OCI-LY1 (cell line): ENCODE data around the gene ASPHD1.

ENCODE experiments used
- H2AFZ ChIP-seq: fragments of 200-600 bp; sonication (generic), shearing (Covaris generic); 2 replicates; pipeline ENCODE4 v1.6.0; 2014; ENCODE audit warnings: antibody characterized with exemption, mild to moderate bottlenecking, low read length
- H3F3A ChIP-seq: fragments of 200-600 bp; sonication (generic), shearing (Covaris generic); 2 replicates; pipeline ENCODE4 v1.6.0; 2014; ENCODE audit warnings: mild to moderate bottlenecking, antibody characterized with exemption, low read length, moderate library complexity; ENCODE audit not compliant: insufficient read depth
- H3K27ac ChIP-seq: fragments of 200-600 bp; sonication (generic); 2 replicates; pipeline ENCODE4 v1.5.1; 2014; ENCODE audit warnings: low read length, mixed run types, mild to moderate bottlenecking, low read depth; ENCODE audit not compliant: poor library complexity, severe bottlenecking
- H3K27me3 ChIP-seq: fragments of 200-600 bp; sonication (generic); 2 replicates; pipeline ENCODE4 v1.6.0; 2014; ENCODE audit warnings: antibody characterized with exemption, mild to moderate bottlenecking, low read length, moderate library complexity; ENCODE audit not compliant: insufficient read depth
- H3K36me3 ChIP-seq: fragments of 200-600 bp; sonication (generic); 2 replicates; pipeline ENCODE4 v1.6.1; 2014; ENCODE audit warnings: mild to moderate bottlenecking, antibody characterized with exemption, low read length, moderate library complexity, mixed read lengths; ENCODE audit not compliant: insufficient read depth
- H3K4me1 ChIP-seq: fragments of 200-600 bp; sonication (generic); 2 replicates; pipeline ENCODE4 v1.5.1; 2014; ENCODE audit warnings: mild to moderate bottlenecking, low read length, moderate library complexity; ENCODE audit not compliant: insufficient read depth, severe bottlenecking
- H3K4me2 ChIP-seq: fragments of 200-600 bp; sonication (generic), shearing (Covaris generic); 2 replicates; pipeline ENCODE4 v1.6.1; 2014; ENCODE audit warnings: low read length
- H3K4me3 ChIP-seq: fragments of 200-600 bp; sonication (generic); 2 replicates; pipeline ENCODE4 v1.5.1; 2014; ENCODE audit warnings: low read length, low read depth, mild to moderate bottlenecking, mixed read lengths; ENCODE audit not compliant: poor library complexity, severe bottlenecking
- H3K79me2 ChIP-seq: fragments of 200-600 bp; shearing (Covaris generic); 2 replicates; pipeline ENCODE4 v1.6.1; 2016; ENCODE audit warnings: mixed run types, low read length, mixed read lengths; ENCODE audit not compliant: insufficient read depth
- H3K9ac ChIP-seq: fragments of 200-600 bp; sonication (generic), shearing (Covaris generic); 2 replicates; pipeline ENCODE4 v1.6.1; 2014; ENCODE audit warnings: mild to moderate bottlenecking, low read length, mixed read lengths
- H3K9me2 ChIP-seq: fragments of 200-600 bp; sonication (generic), shearing (Covaris generic); 2 replicates; pipeline ENCODE4 v1.6.1; 2014; ENCODE audit warnings: low read depth, mild to moderate bottlenecking, low read length, mixed read lengths
- H3K9me3 ChIP-seq: fragments of 200-600 bp; shearing (Covaris generic); 2 replicates; pipeline ENCODE4 v1.6.1; 2014; ENCODE audit warnings: low read length, mixed read lengths
- H4K20me1 ChIP-seq: fragments of 200-600 bp; sonication (generic), shearing (Covaris generic); 2 replicates; pipeline ENCODE4 v1.6.0; 2016; ENCODE audit warnings: mild to moderate bottlenecking, low read length; ENCODE audit not compliant: insufficient read depth
- EZH2 ChIP-seq: fragments of 200-600 bp; sonication (generic), shearing (Covaris generic); IDR thresholded peaks from 2 replicates; pipeline ENCODE4 v1.8.0; 2017; ENCODE audit warnings: borderline replicate concordance, mixed run types, mild to moderate bottlenecking, antibody characterized with exemption, low read length, moderate library complexity, mixed read lengths
- TF ChIP-seq, protein P1 (sequence below): fragments of 200-600 bp; sonication (generic), shearing (Covaris generic); IDR thresholded peaks from 2 replicates; pipeline ENCODE4 v1.5.1; 2017; ENCODE audit warnings: mild to moderate bottlenecking, antibody characterized with exemption, low read length, moderate library complexity, mixed read lengths

ASPHD1 gene

DNA sequence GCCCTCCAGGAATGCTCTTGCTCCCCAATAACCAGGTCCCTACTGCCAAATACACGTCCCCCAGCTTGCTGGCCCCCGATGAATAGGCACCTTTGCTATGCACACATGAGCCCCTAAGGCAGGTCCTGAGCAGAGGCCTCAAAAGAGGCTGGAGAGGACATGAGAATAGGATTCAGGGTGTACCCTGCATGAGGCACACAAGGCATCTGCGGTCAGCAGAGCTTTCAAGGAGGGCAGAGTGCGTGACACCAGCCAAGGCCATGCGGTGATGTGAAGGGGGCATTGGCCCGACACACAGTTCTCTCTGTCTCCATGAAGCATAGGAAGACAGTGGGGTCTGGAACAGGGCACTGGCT lies 7.9 kb upstream of the ASPHD1 start:
- TF ChIP-seq, protein P1, sequence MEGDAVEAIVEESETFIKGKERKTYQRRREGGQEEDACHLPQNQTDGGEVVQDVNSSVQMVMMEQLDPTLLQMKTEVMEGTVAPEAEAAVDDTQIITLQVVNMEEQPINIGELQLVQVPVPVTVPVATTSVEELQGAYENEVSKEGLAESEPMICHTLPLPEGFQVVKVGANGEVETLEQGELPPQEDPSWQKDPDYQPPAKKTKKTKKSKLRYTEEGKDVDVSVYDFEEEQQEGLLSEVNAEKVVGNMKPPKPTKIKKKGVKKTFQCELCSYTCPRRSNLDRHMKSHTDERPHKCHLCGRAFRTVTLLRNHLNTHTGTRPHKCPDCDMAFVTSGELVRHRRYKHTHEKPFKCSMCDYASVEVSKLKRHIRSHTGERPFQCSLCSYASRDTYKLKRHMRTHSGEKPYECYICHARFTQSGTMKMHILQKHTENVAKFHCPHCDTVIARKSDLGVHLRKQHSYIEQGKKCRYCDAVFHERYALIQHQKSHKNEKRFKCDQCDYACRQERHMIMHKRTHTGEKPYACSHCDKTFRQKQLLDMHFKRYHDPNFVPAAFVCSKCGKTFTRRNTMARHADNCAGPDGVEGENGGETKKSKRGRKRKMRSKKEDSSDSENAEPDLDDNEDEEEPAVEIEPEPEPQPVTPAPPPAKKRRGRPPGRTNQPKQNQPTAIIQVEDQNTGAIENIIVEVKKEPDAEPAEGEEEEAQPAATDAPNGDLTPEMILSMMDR = no peak
- no peak for TF ChIP-seq EZH2
- H3K9me3 ChIP-seq = no peaks in the 10 kb centered on the region
- H2AFZ ChIP-seq = no peak overlapping the region
- H3K4me2 ChIP-seq = no peak overlapping the region
- no peak overlapping the region for H3K9ac ChIP-seq
- H3K79me2 ChIP-seq = no peaks in the 10 kb centered on the region
- no peaks in the 10 kb centered on the region for H3K4me1 ChIP-seq
- no peak overlapping the region for H3K27ac ChIP-seq
- H3K27me3 ChIP-seq = peaks cover 7% of the 10 kb centered on the region; the same call in 1 of the 2 replicates
- H4K20me1 ChIP-seq = no peaks in the 10 kb centered on the region
- H3K4me3 ChIP-seq = no peak overlapping the region
- H3K9me2 ChIP-seq = no peaks in the 10 kb centered on the region
- no peaks in the 10 kb centered on the region for H3F3A ChIP-seq
- H3K36me3 ChIP-seq = no peaks in the 10 kb centered on the region

DNA sequence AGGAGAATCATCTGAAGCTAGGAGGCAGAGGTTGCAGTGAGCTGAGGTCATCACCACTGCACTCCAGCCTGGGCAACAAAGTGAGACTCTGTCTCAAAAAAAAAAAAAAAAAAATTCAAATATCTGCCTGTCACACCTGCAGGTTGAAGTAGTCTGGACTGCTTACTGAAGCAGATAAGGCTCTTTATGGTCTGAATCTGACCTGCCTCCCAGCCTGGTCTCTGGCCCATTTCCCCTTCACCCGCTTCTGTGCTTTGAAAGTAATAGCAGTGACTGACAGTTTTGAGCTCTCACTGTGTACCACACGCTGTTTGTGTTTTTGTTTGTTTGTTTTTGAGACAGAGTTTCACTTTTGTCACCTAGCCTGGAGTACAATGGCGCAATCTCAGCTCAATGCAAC lies 6.7 kb upstream of the ASPHD1 start:
- TF ChIP-seq EZH2 = no peak
- TF ChIP-seq, protein P1 = no peak
- no peaks in the 10 kb centered on the region for H3K9me3 ChIP-seq
- H3K4me3 ChIP-seq = no peak overlapping the region
- no peak overlapping the region for H3K4me2 ChIP-seq
- no peak overlapping the region for H3K27ac ChIP-seq
- H3K9ac ChIP-seq = no peak overlapping the region
- H3K36me3 ChIP-seq = no peaks in the 10 kb centered on the region
- no peaks in the 10 kb centered on the region for H3K4me1 ChIP-seq
- H3F3A ChIP-seq = no peaks in the 10 kb centered on the region
- no peaks in the 10 kb centered on the region for H3K9me2 ChIP-seq
- no peaks in the 10 kb centered on the region; the same call in 1 of the 2 replicates for H3K27me3 ChIP-seq
- H3K79me2 ChIP-seq = no peaks in the 10 kb centered on the region
- no peaks in the 10 kb centered on the region for H4K20me1 ChIP-seq
- H2AFZ ChIP-seq = no peak overlapping the region

DNA sequence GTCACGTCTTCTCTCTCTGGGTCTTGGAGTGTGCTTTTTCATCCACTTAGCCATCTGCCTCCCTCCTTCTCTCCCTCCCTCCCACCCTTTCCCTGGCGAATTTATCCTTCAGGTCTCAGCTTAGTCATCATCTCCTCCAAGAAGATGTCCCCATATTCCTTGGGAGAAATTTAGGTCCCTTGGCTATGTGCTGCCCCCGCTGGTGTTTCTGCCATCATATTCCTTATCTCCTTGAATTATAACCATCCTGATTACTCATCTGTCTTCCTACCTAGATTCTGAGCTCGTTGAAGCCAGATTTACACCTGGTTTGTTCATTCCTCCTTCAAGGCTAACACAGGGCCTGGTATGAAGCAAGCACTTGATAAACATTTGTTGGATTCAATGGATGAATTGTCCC lies 5.9 kb upstream of the ASPHD1 start:
- no peaks in the 10 kb centered on the region for H3K4me1 ChIP-seq
- H3K9ac ChIP-seq = no peak overlapping the region

More for the DNA sequence above, 5.9 kb upstream of the ASPHD1 start:
- H3K4me3 ChIP-seq = no peak overlapping the region
- no peak for TF ChIP-seq EZH2
- TF ChIP-seq, protein P1 = no peak
- H3K9me3 ChIP-seq = no peaks in the 10 kb centered on the region
- H3K79me2 ChIP-seq = no peaks in the 10 kb centered on the region
- H3K27ac ChIP-seq = no peak overlapping the region
- no peaks in the 10 kb centered on the region; the same call in 1 of the 2 replicates for H3K27me3 ChIP-seq
- no peaks in the 10 kb centered on the region for H3K9me2 ChIP-seq
- no peaks in the 10 kb centered on the region for H4K20me1 ChIP-seq
- no peaks in the 10 kb centered on the region for H3K36me3 ChIP-seq
- no peak overlapping the region for H3K4me2 ChIP-seq
- no peaks in the 10 kb centered on the region for H3F3A ChIP-seq
- no peak overlapping the region for H2AFZ ChIP-seq
